ENCODE measurements around the gene CNTNAP2. TPM values are rescaled to one million over a fixed set of nuclear protein-coding genes. Genes with fewer than 3 reads are reported as not detected.

The CNTNAP2 gene
- total RNA-seq, 1 donor from 2014 or later, result 5.4 TPM

GRCh38 chr7:147978651-147979050, 1862.0 kb downstream of the CNTNAP2 start:
- Mint-ChIP-seq H3K27me3 (ENCODE audit: unreplicated experiment) (no peaks in the 10 kb centered on the region), H3K4me3 (ENCODE audit: unreplicated experiment) (no peak overlapping the region), H3K9me3 (ENCODE audit: unreplicated experiment) (peaks cover 4% of the 10 kb centered on the region), H3K27ac (ENCODE audit: unreplicated experiment) (no peak overlapping the region), H3K4me1 (ENCODE audit: unreplicated experiment) (no peaks in the 10 kb centered on the region), H3K36me3 (ENCODE audit: low read depth, unreplicated experiment) (no peaks in the 10 kb centered on the region)
- TF ChIP-seq, protein P1, sequence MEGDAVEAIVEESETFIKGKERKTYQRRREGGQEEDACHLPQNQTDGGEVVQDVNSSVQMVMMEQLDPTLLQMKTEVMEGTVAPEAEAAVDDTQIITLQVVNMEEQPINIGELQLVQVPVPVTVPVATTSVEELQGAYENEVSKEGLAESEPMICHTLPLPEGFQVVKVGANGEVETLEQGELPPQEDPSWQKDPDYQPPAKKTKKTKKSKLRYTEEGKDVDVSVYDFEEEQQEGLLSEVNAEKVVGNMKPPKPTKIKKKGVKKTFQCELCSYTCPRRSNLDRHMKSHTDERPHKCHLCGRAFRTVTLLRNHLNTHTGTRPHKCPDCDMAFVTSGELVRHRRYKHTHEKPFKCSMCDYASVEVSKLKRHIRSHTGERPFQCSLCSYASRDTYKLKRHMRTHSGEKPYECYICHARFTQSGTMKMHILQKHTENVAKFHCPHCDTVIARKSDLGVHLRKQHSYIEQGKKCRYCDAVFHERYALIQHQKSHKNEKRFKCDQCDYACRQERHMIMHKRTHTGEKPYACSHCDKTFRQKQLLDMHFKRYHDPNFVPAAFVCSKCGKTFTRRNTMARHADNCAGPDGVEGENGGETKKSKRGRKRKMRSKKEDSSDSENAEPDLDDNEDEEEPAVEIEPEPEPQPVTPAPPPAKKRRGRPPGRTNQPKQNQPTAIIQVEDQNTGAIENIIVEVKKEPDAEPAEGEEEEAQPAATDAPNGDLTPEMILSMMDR (IDR thresholded peaks at IDR 0.05; ENCODE audit: unreplicated experiment), result no peak
- DNase-seq (ENCODE audit: low spot score), result no peak

GRCh38 chr7:147980826-147981813, 1864.5 kb downstream of the CNTNAP2 start:
- Mint-ChIP-seq H3K27ac (ENCODE audit: unreplicated experiment) (no peak overlapping the region), H3K9me3 (ENCODE audit: unreplicated experiment) (peaks cover 4% of the 10 kb centered on the region), H3K4me1 (ENCODE audit: unreplicated experiment) (no peaks in the 10 kb centered on the region), H3K4me3 (ENCODE audit: unreplicated experiment) (no peak overlapping the region), H3K27me3 (ENCODE audit: unreplicated experiment) (no peaks in the 10 kb centered on the region), H3K36me3 (ENCODE audit: low read depth, unreplicated experiment) (no peaks in the 10 kb centered on the region)
- TF ChIP-seq, protein P1 (IDR thresholded peaks at IDR 0.05; ENCODE audit: unreplicated experiment), result no peak
- no peak for DNase-seq (ENCODE audit: low spot score)

DNA sequence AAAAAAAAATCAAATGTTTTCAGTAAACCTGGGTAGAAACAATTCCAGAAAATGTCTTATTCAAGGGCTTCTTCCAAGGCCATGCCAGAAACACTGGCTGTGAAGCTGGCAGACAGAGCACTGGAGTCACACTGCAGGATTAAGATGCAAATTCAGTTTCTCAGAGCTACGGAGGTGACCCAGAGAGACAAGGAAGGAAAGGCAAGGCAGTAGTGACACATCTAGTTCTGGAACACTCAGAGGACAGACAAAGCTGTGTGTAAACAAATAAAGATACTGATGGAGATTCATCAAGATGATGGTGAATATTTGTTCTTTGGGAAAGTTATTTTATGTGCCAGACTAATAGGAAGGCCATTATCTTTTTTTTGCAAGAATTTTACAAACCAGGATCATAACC, 1865.7 kb downstream of the CNTNAP2 start:
- TF ChIP-seq, protein P1 (IDR thresholded peaks at IDR 0.05; ENCODE audit: unreplicated experiment), result no peak
- no peaks in the 10 kb centered on the region for H3K36me3 Mint-ChIP-seq (ENCODE audit: low read depth, unreplicated experiment)
- no peak overlapping the region for H3K4me3 Mint-ChIP-seq (ENCODE audit: unreplicated experiment)
- H3K9me3 Mint-ChIP-seq (ENCODE audit: unreplicated experiment), result peaks cover under 1% of the 10 kb centered on the region
- H3K4me1 Mint-ChIP-seq (ENCODE audit: unreplicated experiment), result no peaks in the 10 kb centered on the region
- no peak overlapping the region for H3K27ac Mint-ChIP-seq (ENCODE audit: unreplicated experiment)
- no peaks in the 10 kb centered on the region for H3K27me3 Mint-ChIP-seq (ENCODE audit: unreplicated experiment)
- DNase-seq (ENCODE audit: low spot score), result no peak

DNA sequence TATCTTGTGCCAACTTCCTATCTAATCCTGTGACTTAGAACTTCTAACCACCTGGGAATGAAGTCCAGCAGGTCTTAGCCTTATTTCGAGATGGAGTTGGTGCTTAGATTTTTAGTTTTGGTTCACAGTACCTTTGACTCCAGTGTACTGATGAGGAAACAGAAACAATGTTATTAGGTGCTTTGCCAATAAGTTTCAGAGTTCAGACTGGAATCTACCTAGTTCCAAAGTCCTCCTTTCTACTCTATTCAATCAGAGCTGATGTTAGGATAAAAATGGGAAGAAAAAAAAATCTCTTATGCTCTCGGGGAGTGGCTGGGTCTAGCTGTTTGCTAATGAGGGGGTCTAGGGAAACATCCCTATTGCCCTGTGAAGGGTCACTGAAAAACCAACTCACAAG, 1867.7 kb downstream of the CNTNAP2 start:
- H3K36me3 Mint-ChIP-seq (ENCODE audit: low read depth, unreplicated experiment), result no peaks in the 10 kb centered on the region
- no peak overlapping the region for H3K4me3 Mint-ChIP-seq (ENCODE audit: unreplicated experiment)
- DNase-seq (ENCODE audit: low spot score), result no peak
- no peaks in the 10 kb centered on the region for H3K9me3 Mint-ChIP-seq (ENCODE audit: unreplicated experiment)
- no peak overlapping the region for H3K27ac Mint-ChIP-seq (ENCODE audit: unreplicated experiment)
- H3K4me1 Mint-ChIP-seq (ENCODE audit: unreplicated experiment), result no peaks in the 10 kb centered on the region
- H3K27me3 Mint-ChIP-seq (ENCODE audit: unreplicated experiment), result peaks cover 2% of the 10 kb centered on the region
- TF ChIP-seq, protein P1 (IDR thresholded peaks at IDR 0.05; ENCODE audit: unreplicated experiment), result no peak

DNA sequence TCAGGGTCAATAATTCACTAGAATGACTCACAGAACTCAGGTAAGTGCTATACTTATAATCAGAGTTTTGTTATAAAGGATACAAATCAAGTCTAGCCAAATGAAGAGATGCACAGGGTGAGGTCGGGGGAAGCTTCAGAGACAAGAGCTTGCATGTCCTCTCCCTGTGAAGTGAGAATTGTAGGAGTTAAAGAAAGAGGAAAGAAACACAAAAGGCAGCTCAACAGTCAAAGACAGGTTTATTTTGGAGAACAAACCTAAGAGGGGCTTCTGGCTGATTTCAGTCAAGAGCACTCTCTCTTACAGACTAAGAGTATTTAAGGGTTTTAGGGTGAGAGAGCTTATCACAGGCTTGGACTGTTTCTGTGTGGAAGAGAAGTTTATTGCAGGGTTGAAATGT, 1873.5 kb downstream of the CNTNAP2 start:
- Mint-ChIP-seq H3K27ac (ENCODE audit: unreplicated experiment) (no peak overlapping the region), H3K9me3 (ENCODE audit: unreplicated experiment) (peaks cover 23% of the 10 kb centered on the region), H3K36me3 (ENCODE audit: low read depth, unreplicated experiment) (no peaks in the 10 kb centered on the region), H3K4me1 (ENCODE audit: unreplicated experiment) (no peaks in the 10 kb centered on the region), H3K27me3 (ENCODE audit: unreplicated experiment) (peaks cover 2% of the 10 kb centered on the region), H3K4me3 (ENCODE audit: unreplicated experiment) (no peak overlapping the region)
- TF ChIP-seq, protein P1 (IDR thresholded peaks at IDR 0.05; ENCODE audit: unreplicated experiment), result no peak
- no peak for DNase-seq (ENCODE audit: low spot score)
